GM18499 (cell line): ENCODE measurements around the gene USF2.

ENCODE experiments used
- ATAC-seq: cut with Tn5 transposase; IDR thresholded peaks from one replicate; pipeline ENCODE4 v1.9.1; 2021; ENCODE audit warnings: moderate number of reproducible peaks; ENCODE audit not compliant: insufficient read depth, unreplicated experiment

Gene USF2

GRCh38 chr19:35265126-35265899 lies 3.4 kb upstream of the USF2 start:
- ATAC-seq: no peak

- ATAC-seq: no peak
Observed at GRCh38 chr19:35265900-35266519, 2.8 kb upstream of the USF2 start.

DNA sequence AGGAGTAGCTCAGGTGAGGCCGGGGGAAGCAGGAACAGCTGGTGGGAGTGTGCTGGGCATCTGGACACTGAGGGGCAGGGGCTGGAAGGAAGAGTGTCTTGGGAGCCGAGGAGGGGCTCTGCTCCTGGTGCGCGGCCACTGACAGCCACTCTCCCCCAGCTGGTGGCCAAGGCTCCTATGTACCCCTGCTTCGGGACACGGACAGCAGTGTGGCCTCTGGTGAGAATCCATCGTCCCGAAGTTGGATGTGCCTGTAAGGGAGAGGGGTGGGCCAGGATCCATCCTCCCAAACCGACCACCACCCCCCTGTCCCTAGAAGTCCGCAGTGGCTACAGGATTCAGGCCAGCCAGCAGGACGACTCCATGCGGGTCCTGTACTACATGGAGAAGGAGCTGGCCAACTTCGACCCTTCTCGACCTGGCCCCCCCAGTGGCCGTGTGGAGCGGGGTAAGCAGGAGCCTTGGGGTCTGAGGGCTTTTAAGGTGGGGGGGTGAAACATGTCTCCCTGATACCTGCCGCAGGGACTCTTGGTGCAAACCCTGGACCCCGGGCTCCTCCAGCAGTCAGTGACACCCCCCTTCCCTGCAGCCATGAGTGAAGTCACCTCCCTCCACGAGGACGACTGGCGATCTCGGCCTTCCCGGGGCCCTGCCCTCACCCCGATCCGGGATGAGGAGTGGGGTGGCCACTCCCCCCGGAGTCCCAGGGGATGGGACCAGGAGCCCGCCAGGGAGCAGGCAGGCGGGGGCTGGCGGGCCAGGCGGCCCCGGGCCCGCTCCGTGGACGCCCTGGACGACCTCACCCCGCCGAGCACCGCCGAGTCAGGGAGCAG lies 2.0 kb upstream of the USF2 start:
- ATAC-seq: no peak

DNA sequence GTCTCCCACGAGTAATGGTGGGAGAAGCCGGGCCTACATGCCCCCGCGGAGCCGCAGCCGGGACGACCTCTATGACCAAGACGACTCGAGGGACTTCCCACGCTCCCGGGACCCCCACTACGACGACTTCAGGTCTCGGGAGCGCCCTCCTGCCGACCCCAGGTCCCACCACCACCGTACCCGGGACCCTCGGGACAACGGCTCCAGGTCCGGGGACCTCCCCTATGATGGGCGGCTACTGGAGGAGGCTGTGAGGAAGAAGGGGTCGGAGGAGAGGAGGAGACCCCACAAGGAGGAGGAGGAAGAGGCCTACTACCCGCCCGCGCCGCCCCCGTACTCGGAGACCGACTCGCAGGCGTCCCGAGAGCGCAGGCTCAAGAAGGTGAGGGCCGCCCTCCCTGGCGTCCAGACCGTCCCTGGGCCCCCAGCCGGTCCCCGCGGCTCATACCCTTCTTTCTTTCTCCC lies 1.4 kb upstream of the USF2 start:
- no peak for ATAC-seq

DNA sequence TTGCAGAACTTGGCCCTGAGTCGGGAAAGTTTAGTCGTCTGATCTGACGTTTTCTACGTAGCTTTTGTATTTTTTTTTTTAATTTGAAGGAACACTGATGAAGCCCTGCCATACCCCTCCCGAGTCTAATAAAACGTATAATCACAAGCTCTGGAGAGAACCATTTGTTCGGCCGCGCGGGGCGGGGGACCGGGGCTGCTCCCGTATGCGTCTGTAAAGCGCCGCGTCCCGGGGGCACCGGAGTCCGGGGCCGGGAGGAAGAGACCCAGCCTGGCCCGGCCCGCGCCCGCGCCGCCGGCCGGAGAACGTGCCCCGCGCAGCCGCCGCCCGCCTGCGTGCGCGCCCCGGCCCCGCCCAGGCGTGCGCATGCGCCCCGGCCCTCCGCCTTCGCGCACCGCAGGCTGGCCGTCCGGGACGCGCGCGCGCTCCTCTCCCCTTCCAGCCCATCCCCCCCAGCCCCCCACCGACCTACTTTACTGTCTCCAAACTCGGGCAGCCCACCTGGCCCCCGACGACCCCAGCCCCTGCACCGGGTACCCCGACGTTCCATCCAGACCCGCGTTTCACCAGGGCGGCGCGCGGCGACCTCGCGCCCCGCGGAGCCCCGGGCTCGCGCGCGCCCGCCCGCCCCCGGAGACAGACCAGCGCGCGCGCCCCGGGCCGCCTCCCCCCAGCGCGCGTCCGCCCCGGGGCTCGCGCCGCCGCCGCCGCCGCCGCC lies 785 bp upstream of the USF2 start:
- ATAC-seq: no peak

DNA sequence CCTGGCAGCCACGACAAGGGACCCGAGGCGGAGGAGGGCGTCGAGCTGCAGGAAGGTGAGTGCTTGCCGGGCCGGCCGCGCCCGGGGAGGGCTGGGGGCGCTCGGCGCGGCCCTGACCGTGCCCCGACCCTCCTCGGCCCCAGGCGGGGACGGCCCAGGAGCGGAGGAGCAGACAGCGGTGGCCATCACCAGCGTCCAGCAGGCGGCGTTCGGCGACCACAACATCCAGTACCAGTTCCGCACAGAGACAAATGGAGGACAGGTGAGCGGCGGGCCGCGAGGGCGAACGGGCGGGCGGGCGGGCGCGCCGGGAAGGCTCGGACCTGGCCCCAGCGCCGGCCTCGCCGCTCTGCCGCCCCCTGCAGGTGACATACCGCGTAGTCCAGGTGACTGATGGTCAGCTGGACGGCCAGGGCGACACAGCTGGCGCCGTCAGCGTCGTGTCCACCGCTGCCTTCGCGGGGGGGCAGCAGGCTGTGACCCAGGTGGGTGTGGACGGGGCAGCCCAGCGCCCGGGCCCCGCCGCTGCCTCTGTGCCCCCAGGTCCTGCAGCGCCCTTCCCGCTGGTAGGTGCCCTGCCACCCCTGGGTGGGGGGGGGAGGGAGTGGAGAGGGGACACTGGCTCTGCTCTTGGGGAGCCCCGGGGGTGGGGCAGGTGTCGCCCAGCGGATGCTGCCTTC lies 816 bp downstream of the USF2 start:
- ATAC-seq: no peak

GRCh38 chr19:35270381-35270811 lies 1.6 kb downstream of the USF2 start:
- no peak for ATAC-seq

DNA sequence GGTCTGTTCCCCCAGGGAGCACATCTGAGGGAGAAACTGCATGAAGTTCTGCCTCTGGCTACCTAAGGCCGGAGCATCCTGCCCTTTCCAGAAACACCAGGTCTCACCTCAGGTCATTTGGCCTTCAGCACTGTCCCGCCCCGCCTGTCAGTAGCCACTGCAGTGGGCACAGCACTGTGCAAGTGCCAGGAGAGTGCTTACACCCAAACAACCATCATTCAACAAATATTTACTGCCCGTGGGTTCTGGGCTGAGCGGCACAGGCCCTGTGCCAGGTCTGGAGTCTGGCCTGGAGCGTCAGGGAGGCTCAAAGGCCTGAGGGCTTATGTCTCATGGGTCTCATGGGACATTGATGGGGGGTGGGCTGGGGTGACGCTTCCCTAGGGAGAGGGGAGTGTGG lies 2.8 kb downstream of the USF2 start:
- ATAC-seq: no peak

- no peak for ATAC-seq
Observed at GRCh38 chr19:35272122-35272719, 3.5 kb downstream of the USF2 start.

- no peak for ATAC-seq
Observed at GRCh38 chr19:35272954-35273649, 4.3 kb downstream of the USF2 start.

- no peak for ATAC-seq
Observed at GRCh38 chr19:35273686-35274259, 5.0 kb downstream of the USF2 start.

GRCh38 chr19:35274323-35274722 lies 5.6 kb downstream of the USF2 start:
- ATAC-seq: no peak

GRCh38 chr19:35276706-35277281 lies 8.0 kb downstream of the USF2 start:
- ATAC-seq: no peak

GRCh38 chr19:35278578-35279284 lies 10.0 kb downstream of the USF2 start:
- no peak for ATAC-seq

DNA sequence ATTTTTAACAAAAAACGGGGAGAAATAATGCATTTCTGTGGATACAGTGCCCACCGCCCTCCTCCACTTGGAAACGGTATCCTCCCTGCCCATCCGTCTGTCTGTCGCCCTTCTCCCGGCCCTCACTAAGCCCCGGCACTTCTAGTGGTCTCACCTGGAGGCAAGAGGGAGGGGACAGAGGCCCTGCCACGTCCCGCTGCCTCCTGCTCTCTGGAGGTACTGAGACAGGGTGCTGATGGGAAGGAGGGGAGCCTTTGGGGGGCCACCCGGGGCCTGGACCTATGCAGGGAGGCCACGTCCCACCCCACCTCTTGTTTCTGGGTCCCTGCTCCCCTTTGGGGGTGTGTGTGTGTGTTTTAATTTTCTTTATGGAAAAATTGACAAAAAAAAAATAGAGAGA lies 10.6 kb downstream of the USF2 start:
- ATAC-seq: no peak

DNA sequence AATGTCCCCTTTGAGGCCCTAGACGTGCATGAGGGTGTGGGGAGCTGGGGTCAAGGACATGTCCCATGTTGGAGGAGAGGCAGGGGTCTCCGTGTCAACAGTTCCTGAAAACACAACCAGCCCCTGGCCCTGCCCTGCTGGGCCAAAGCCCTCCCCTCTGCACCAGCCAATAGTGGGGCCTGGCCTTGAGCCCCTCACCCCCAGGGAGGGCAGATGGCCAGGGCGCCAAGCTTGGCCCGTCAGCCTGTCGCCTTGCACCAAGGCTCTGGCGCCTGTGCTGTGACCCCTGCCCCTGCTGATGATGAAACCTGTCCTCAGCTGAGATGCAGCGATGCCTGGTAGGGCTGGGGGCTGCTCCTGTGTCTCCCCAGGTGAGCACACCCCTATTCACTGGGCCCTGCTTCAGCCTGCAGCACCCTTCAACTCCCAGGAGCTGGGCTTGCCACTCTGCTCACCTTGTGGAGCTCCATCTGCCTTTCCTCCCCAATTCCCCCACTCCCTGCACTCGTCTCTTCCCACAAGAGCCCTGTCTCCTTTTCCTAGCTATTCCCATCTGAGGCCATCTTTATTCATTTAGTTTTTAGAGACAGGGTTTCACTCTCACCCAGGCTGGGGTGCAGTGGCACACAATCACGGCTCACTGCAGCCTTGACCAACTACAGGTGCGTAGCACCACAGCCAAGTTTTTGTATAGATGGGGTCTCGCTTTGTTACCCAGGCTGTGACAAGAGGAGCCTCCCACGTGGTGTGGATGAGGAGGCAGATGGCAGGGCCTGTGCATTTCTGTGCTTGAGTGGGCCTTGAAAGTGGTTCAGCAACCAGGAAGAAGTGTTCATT lies 11.4 kb downstream of the USF2 start:
- no peak for ATAC-seq

DNA sequence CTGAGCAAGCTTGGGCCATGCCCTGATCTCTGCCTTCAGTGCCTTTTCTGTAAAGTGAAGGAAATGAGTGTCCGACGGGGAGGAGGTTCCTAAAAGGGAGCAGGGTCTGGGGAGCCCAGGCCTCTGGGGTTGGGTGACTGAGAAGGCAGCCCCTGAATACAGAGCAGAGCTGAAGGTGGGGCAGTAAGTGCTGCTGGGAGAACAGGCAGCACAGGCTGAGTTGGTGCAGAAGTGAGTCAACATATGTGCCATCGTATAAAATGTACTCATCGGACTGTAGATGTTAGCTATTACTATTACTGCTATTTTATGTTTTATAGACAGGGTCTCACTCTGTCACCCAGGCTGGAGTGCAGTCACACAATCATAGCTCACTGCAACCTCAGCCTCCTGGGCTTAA lies 12.5 kb downstream of the USF2 start:
- ATAC-seq: no peak
